CD4-positive, CD25-positive, alpha-beta regulatory T cell (primary cell): ENCODE measurements around the gene UBE4B. TPM values are rescaled to one million over a fixed set of nuclear protein-coding genes. Genes with fewer than 3 reads are reported as not detected.

ENCODE experiments used
- ATAC-seq, 2 donors: fragments of 150-1000 bp; cut with Tn5 transposase; one replicate each; pipeline ENCODE4 v1.10.0; 2021; ENCODE audit warnings: low read depth in 2 of 2, moderate number of reproducible peaks in 2 of 2, moderate library complexity in 1 of 2
- DNase-seq, 3 donors: peaks; one replicate each; pipeline versions ENCODE4 v3.0.0 to v3.0.0-alpha.2; 2012 to 2022; ENCODE audit warnings: mixed read lengths in 1 of 3
- H3K27ac ChIP-seq: one replicate; pipeline ENCODE4 v1.7.0; 2013; ENCODE audit warnings: mild to moderate bottlenecking, low read length; ENCODE audit not compliant: insufficient read depth, poor library complexity, severe bottlenecking
- H3K27me3 ChIP-seq: one replicate; pipeline ENCODE4 v1.7.0; 2013; ENCODE audit warnings: low read length; ENCODE audit not compliant: control insufficient read depth, insufficient read depth
- H3K36me3 ChIP-seq: one replicate; pipeline ENCODE4 v1.7.0; 2013; ENCODE audit warnings: mild to moderate bottlenecking, low read length, moderate library complexity; ENCODE audit not compliant: control insufficient read depth, insufficient read depth
- H3K4me1 ChIP-seq: 2 replicates; pipeline ENCODE4 v1.7.0; 2013; ENCODE audit warnings: mild to moderate bottlenecking, low read length; ENCODE audit not compliant: insufficient read depth, control insufficient read depth, poor library complexity, severe bottlenecking
- H3K4me3 ChIP-seq: one replicate; pipeline ENCODE4 v1.7.0; 2013; ENCODE audit warnings: low read depth, mild to moderate bottlenecking, low read length, moderate library complexity
- H3K9me3 ChIP-seq, 2 experiments: 1 replicate in 1 of 2; 2 replicates in 1 of 2; pipeline ENCODE4 v1.7.0; 2013; ENCODE audit warnings: low read length in 2 of 2, mild to moderate bottlenecking in 1 of 2, moderate library complexity in 1 of 2; ENCODE audit not compliant: control insufficient read depth in 2 of 2
- H3K27ac Mint-ChIP-seq, 3 donors: one replicate each; pipeline ENCODE4 v1.8.0; 2020 to 2022; ENCODE audit warnings: mild to moderate bottlenecking in 3 of 3, mixed read lengths in 3 of 3, moderate library complexity in 2 of 3
- H3K27me3 Mint-ChIP-seq: one replicate; pipeline ENCODE4 v1.8.0; 2022; ENCODE audit warnings: mild to moderate bottlenecking, mixed read lengths
- H3K36me3 Mint-ChIP-seq: one replicate; pipeline ENCODE4 v1.8.0; 2020; ENCODE audit warnings: mixed read lengths
- H3K4me1 Mint-ChIP-seq, 4 donors: one replicate each; pipeline ENCODE4 v1.8.0; 2020 to 2022; ENCODE audit warnings: mixed read lengths in 4 of 4, mild to moderate bottlenecking in 1 of 4
- H3K4me3 Mint-ChIP-seq, 4 donors: one replicate each; pipeline ENCODE4 v1.8.0; 2020 to 2022; ENCODE audit warnings: mild to moderate bottlenecking in 4 of 4, mixed read lengths in 4 of 4, moderate library complexity in 3 of 4
- H3K9me3 Mint-ChIP-seq, 7 donors: one replicate each; pipeline ENCODE4 v1.8.0; 2020 to 2022; ENCODE audit warnings: mixed read lengths in 7 of 7, mild to moderate bottlenecking in 3 of 7, moderate library complexity in 2 of 7
- polyA plus RNA-seq, 4 donors: library from polyadenylated mRNA; unstranded; fragments of 300-500 nt; fragmentation: Illumina TruSeq; gene quantifications; one replicate each; pipeline ENCODE4 v1.2.3, GENCODE V29; 2021
- total RNA-seq: library from RNA; stranded (reverse); gene quantifications from one replicate; pipeline ENCODE4 v1.2.3, GENCODE V29; 2022

Gene UBE4B
- total and polyA plus RNA-seq, 5 donors from 2014 or later: 8.0 to 38.7 (median 9.3) TPM

- Mint-ChIP-seq H3K4me3 (no peak overlapping the region), H3K36me3 (peaks cover 12% of the 10 kb centered on the region), H3K27me3 (no peaks in the 10 kb centered on the region), H3K9me3 (no peaks in the 10 kb centered on the region), H3K4me1 (no peaks in the 10 kb centered on the region), H3K27ac (no peak overlapping the region)
- Histone ChIP-seq H3K27me3 (no peaks in the 10 kb centered on the region), H3K27ac (no peak overlapping the region), H3K9me3 (no peaks in the 10 kb centered on the region), H3K4me1 (no peaks in the 10 kb centered on the region), H3K36me3 (peaks cover 20% of the 10 kb centered on the region), H3K4me3 (no peak overlapping the region)
- ATAC-seq: no peak
- peak in 2 of 3 donors; percentile 7 to 46 for DNase-seq
Measured at GRCh38 chr1:10152709-10153284, 120.0 kb downstream of the UBE4B start.

GRCh38 chr1:10155087-10155712, 122.4 kb downstream of the UBE4B start:
- DNase-seq: no peak
- Mint-ChIP-seq H3K4me1 (no peaks in the 10 kb centered on the region), H3K9me3 (no peaks in the 10 kb centered on the region), H3K27me3 (no peaks in the 10 kb centered on the region), H3K27ac (peak overlapping the region in 1 of 3 donors; percentile 87), H3K4me3 (no peak overlapping the region), H3K36me3 (peaks cover 19% of the 10 kb centered on the region)
- H3K36me3 ChIP-seq: peaks cover 27% of the 10 kb centered on the region
- ATAC-seq: no peak
- no peaks in the 10 kb centered on the region for H3K9me3 ChIP-seq
- no peak overlapping the region for H3K4me3 ChIP-seq
- no peak overlapping the region for H3K27ac ChIP-seq
- H3K27me3 ChIP-seq: no peaks in the 10 kb centered on the region
- no peaks in the 10 kb centered on the region for H3K4me1 ChIP-seq

DNA sequence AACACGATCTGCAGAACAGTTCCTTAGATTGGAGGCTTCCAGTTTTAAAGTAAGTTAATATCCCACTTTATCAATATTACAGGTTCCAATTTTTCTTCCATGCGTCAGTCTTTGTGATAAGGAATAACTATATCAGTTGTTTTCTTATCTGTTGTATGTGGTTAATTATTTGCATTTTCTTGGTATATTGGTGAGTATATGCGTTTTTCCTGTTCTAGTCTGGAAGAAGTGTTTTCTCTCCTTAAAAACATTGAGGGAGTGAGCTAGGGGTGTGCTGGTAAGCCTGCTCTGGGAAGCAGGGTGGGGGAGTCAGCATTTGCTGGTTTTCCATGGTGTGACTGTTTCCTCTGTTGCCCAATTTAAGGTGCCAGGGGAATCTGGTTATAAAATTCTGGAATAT, 127.4 kb downstream of the UBE4B start:
- Mint-ChIP-seq H3K27me3 (no peaks in the 10 kb centered on the region), H3K9me3 (no peaks in the 10 kb centered on the region), H3K36me3 (peaks cover 32% of the 10 kb centered on the region), H3K27ac (peak overlapping the region in 1 of 3 donors; percentile 48), H3K4me3 (no peak overlapping the region), H3K4me1 (peaks cover 0 to 3% (median 0%) of the 10 kb centered on the region in 4 donors)
- DNase-seq (no peak), ATAC-seq (no peak)
- Histone ChIP-seq H3K36me3 (peaks cover 42% of the 10 kb centered on the region), H3K27ac (no peak overlapping the region), H3K27me3 (no peaks in the 10 kb centered on the region), H3K4me3 (no peak overlapping the region), H3K9me3 (no peaks in the 10 kb centered on the region), H3K4me1 (no peaks in the 10 kb centered on the region)

GRCh38 chr1:10160907-10161490, 128.2 kb downstream of the UBE4B start:
- Mint-ChIP-seq H3K27ac (peak overlapping the region in 2 of 3 donors; percentile 11 to 84), H3K9me3 (no peaks in the 10 kb centered on the region), H3K4me3 (no peak overlapping the region), H3K27me3 (no peaks in the 10 kb centered on the region), H3K4me1 (peaks cover 0 to 3% (median 1%) of the 10 kb centered on the region in 4 donors), H3K36me3 (peaks cover 40% of the 10 kb centered on the region)
- Histone ChIP-seq H3K36me3 (peaks cover 49% of the 10 kb centered on the region), H3K27ac (no peak overlapping the region), H3K4me3 (no peak overlapping the region), H3K9me3 (no peaks in the 10 kb centered on the region), H3K27me3 (no peaks in the 10 kb centered on the region), H3K4me1 (no peaks in the 10 kb centered on the region)
- ATAC-seq (no peak), DNase-seq (no peak)

- Mint-ChIP-seq H3K36me3 (peaks cover 42% of the 10 kb centered on the region), H3K4me1 (peaks cover 0 to 3% (median 1%) of the 10 kb centered on the region in 4 donors), H3K27ac (peak overlapping the region in 1 of 3 donors; percentile 31), H3K4me3 (no peak overlapping the region), H3K27me3 (no peaks in the 10 kb centered on the region), H3K9me3 (no peaks in the 10 kb centered on the region)
- Histone ChIP-seq H3K4me1 (no peaks in the 10 kb centered on the region), H3K36me3 (peaks cover 47% of the 10 kb centered on the region), H3K27me3 (no peaks in the 10 kb centered on the region), H3K4me3 (no peak overlapping the region), H3K9me3 (no peaks in the 10 kb centered on the region), H3K27ac (no peak overlapping the region)
- DNase-seq (no peak), ATAC-seq (no peak)
Measured at GRCh38 chr1:10161541-10162290, 129.0 kb downstream of the UBE4B start.

GRCh38 chr1:10168912-10169514, 136.3 kb downstream of the UBE4B start:
- no peaks in the 10 kb centered on the region for H3K9me3 ChIP-seq
- no peak overlapping the region for H3K27ac ChIP-seq
- no peak for ATAC-seq
- H3K36me3 Mint-ChIP-seq: peaks cover 51% of the 10 kb centered on the region
- H3K4me1 Mint-ChIP-seq: peaks cover 6 to 23% (median 15%) of the 10 kb centered on the region in 4 donors
- peak overlapping the region in 1 of 4 donors; percentile 7 for H3K4me3 Mint-ChIP-seq
- peaks cover 15% of the 10 kb centered on the region for H3K4me1 ChIP-seq
- DNase-seq: no peak
- no peaks in the 10 kb centered on the region for H3K27me3 Mint-ChIP-seq
- H3K4me3 ChIP-seq: no peak overlapping the region
- no peaks in the 10 kb centered on the region for H3K9me3 Mint-ChIP-seq
- peaks cover 56% of the 10 kb centered on the region for H3K36me3 ChIP-seq
- H3K27me3 ChIP-seq: no peaks in the 10 kb centered on the region
- peak overlapping the region; percentile 42 to 64 (median 43) for H3K27ac Mint-ChIP-seq

- H3K4me3 Mint-ChIP-seq: peak overlapping the region in 2 of 4 donors; percentile 15 to 41
- H3K4me1 Mint-ChIP-seq: peaks cover 9 to 23% (median 16%) of the 10 kb centered on the region in 4 donors
- DNase-seq (peak in 1 of 3 donors; percentile 72), ATAC-seq (peak; percentile 61 to 66)
- Histone ChIP-seq H3K4me1 (peaks cover 15% of the 10 kb centered on the region), H3K9me3 (no peaks in the 10 kb centered on the region), H3K4me3 (peak overlapping the region; percentile 13), H3K27me3 (no peaks in the 10 kb centered on the region), H3K27ac (peak overlapping the region; percentile 34), H3K36me3 (peaks cover 51% of the 10 kb centered on the region)
- no peaks in the 10 kb centered on the region for H3K9me3 Mint-ChIP-seq
- peaks cover 50% of the 10 kb centered on the region for H3K36me3 Mint-ChIP-seq
- no peaks in the 10 kb centered on the region for H3K27me3 Mint-ChIP-seq
- H3K27ac Mint-ChIP-seq: peak overlapping the region; percentile 64 to 87 (median 81)
Measured at GRCh38 chr1:10170239-10170574, 137.4 kb downstream of the UBE4B start.
